DND-41 (cell line): Measurements from ENCODE around the gene DGUOK.

Experiments used
- ATAC-seq: fragments of 200-7000 bp; cut with Tn5 transposase; 3 replicates; pipeline ENCODE4 v1.9.1; 2021; ENCODE audit warnings: low read depth; ENCODE audit not compliant: insufficient read depth
- DNase-seq: peaks from one replicate; pipeline ENCODE4 v3.0.0-alpha.2; 2020
- H2AFZ ChIP-seq: 2 replicates; pipeline ENCODE4 v1.6.0; 2012; ENCODE audit warnings: low read depth, low read length
- H3K27ac ChIP-seq: 2 replicates; pipeline ENCODE4 v1.5.1; 2012; ENCODE audit warnings: low read length, inconsistent platforms
- H3K27me3 ChIP-seq: fragments of 200-600 bp; sonication (generic); 2 replicates; pipeline ENCODE4 v1.6.0; 2012; ENCODE audit warnings: low read length, mild to moderate bottlenecking, inconsistent platforms; ENCODE audit not compliant: insufficient read depth, poor library complexity
- H3K36me3 ChIP-seq: 2 replicates; pipeline ENCODE4 v1.5.1; 2012; ENCODE audit warnings: low read length, inconsistent platforms; ENCODE audit not compliant: insufficient read depth
- H3K4me1 ChIP-seq: 2 replicates; pipeline ENCODE4 v1.5.1; 2012; ENCODE audit warnings: mild to moderate bottlenecking, low read length; ENCODE audit not compliant: insufficient read depth
- H3K4me2 ChIP-seq: 2 replicates; pipeline ENCODE4 v1.6.0; 2012; ENCODE audit warnings: mild to moderate bottlenecking, moderate library complexity, low read length, inconsistent platforms; ENCODE audit not compliant: insufficient read depth
- H3K4me3 ChIP-seq, 2 experiments: fragments of 200-600 bp in 1 of 2; shearing (Covaris generic) in 1 of 2; 2 replicates each; pipeline ENCODE4 v1.5.1; 2012 to 2016; ENCODE audit warnings: inconsistent platforms in 2 of 2, low read length in 2 of 2, mild to moderate bottlenecking in 2 of 2, low read depth in 1 of 2, moderate library complexity in 1 of 2
- H3K79me2 ChIP-seq: 2 replicates; pipeline ENCODE4 v1.6.0; 2012; ENCODE audit warnings: low read length, inconsistent platforms; ENCODE audit not compliant: insufficient read depth
- H3K9ac ChIP-seq: 2 replicates; pipeline ENCODE4 v1.6.0; 2012; ENCODE audit warnings: low read depth, mild to moderate bottlenecking, inconsistent platforms, low read length, moderate library complexity
- H3K9me3 ChIP-seq: 2 replicates; pipeline ENCODE4 v1.5.1; 2012; ENCODE audit warnings: low read length, moderate library complexity, mild to moderate bottlenecking, inconsistent platforms; ENCODE audit not compliant: insufficient read depth, severe bottlenecking
- H4K20me1 ChIP-seq: 2 replicates; pipeline ENCODE4 v1.6.0; 2012; ENCODE audit warnings: low read length; ENCODE audit not compliant: insufficient read depth
- EZH2 ChIP-seq: IDR thresholded peaks from 3 replicates; pipeline ENCODE4 v1.6.1; 2012; ENCODE audit warnings: borderline replicate concordance, low read depth, mild to moderate bottlenecking, moderate library complexity, low read length, inconsistent platforms; ENCODE audit not compliant: severe bottlenecking
- TF ChIP-seq, protein P1 (sequence below): IDR thresholded peaks from 2 replicates; pipeline ENCODE4 v1.5.1; 2012; ENCODE audit warnings: borderline replicate concordance, low read length, moderate library complexity, mild to moderate bottlenecking; ENCODE audit not compliant: poor library complexity, severe bottlenecking; ENCODE audit errors: extremely low read depth

DGUOK gene

DNA sequence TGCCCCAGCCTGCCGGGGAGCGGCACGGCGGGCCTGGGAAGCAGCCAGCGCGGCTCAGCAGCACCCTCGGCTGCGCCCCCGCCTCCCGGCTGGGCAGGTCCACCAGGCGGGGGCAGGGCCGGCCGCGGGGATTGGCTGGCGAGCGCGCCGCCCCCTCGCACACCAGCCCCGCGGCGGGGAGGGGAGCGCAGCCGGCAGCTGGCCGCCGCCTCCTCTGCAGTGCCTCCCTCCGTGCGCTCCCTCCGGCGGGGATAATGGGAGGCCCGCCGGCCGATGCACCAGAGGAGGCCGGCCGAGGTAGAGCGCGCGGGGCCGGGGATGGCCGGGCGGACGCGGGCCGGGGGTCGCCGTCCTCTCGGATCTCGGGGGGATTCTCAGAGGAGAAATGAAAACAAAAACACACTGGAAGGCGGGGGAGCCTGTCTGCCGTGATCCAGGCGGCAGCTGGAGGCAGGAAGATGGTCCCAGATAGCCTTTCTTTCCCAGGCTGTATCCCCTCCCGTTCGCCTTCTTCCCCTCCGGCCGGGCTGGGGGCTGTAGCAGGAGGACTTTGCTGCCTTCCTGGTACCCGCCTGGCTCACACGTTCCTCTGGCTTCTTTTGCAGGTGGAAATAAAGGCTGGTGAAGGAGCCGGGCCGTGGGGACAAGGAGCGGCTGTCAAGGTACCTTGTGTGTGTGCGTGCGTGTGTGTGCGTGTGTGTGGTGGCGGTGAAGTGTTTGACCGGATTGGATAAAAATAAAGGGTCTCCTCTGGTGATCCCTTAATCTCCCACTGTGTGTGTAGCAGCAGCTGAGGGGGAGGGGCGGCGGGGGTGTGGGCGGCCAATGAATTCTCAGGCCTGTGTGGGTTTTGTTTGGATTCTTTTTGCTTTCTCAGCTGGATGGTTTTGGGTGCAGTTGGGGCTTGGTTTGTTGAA is 76.1 kb downstream of the DGUOK start:
- H3K4me3 ChIP-seq: peak overlapping the region; percentile 22 to 68; a peak in 3 of 4 replicates
- H3K79me2 ChIP-seq: peaks cover 91% of the 10 kb centered on the region
- H3K9me3 ChIP-seq: no peaks in the 10 kb centered on the region
- peak overlapping the region; percentile 56 for H3K9ac ChIP-seq
- peak; percentile 82 for DNase-seq
- H3K36me3 ChIP-seq: peaks cover 47% of the 10 kb centered on the region
- ATAC-seq: peak; percentile 97
- H3K4me1 ChIP-seq: peaks cover 20% of the 10 kb centered on the region
- no peak for TF ChIP-seq EZH2
- TF ChIP-seq, protein P1, sequence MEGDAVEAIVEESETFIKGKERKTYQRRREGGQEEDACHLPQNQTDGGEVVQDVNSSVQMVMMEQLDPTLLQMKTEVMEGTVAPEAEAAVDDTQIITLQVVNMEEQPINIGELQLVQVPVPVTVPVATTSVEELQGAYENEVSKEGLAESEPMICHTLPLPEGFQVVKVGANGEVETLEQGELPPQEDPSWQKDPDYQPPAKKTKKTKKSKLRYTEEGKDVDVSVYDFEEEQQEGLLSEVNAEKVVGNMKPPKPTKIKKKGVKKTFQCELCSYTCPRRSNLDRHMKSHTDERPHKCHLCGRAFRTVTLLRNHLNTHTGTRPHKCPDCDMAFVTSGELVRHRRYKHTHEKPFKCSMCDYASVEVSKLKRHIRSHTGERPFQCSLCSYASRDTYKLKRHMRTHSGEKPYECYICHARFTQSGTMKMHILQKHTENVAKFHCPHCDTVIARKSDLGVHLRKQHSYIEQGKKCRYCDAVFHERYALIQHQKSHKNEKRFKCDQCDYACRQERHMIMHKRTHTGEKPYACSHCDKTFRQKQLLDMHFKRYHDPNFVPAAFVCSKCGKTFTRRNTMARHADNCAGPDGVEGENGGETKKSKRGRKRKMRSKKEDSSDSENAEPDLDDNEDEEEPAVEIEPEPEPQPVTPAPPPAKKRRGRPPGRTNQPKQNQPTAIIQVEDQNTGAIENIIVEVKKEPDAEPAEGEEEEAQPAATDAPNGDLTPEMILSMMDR: peak; percentile 36
- H2AFZ ChIP-seq: peak overlapping the region; percentile 19; the same call in 1 of the 2 replicates
- no peaks in the 10 kb centered on the region for H3K27me3 ChIP-seq
- H3K27ac ChIP-seq: peak overlapping the region; percentile 55; the same call in 1 of the 2 replicates
- H4K20me1 ChIP-seq: peaks cover 92% of the 10 kb centered on the region
- H3K4me2 ChIP-seq: peak overlapping the region; percentile 98

DNA sequence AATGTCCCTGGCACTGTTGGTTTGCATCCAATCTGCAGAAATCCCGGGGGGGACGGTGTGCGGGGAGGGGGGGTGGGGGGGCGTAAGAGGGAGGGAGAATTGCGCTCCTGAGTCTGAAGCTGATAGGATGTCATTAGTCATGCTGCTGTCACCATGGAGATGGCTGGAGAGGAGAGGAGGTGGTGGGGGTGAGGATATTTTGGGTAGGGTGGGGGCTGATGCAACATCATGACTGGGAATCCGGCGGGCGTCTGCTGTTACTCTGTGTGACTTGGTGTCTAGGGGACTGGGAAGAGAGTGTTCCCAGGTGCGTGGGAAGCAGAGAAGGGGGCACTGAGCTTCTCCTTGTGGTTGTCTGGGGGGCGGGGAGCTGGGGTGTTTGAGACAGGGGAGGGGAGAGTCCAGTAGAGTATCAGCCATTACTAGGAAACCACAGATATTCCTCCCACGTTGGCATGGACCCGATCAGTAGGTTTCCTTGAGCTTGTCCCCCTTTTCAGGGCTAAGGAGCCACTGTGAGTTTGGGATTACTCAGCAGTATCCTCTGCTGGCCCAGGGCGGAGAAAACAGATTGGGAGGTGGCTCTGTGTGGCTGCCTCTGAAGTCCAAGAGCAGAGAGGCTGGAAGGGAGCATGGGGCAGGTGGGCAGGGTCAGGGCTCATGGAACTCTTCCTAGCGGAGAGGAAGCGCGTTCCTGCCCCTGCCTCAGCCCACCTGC is 77.0 kb downstream of the DGUOK start:
- Histone ChIP-seq H3K4me1 (peaks cover 20% of the 10 kb centered on the region), H3K79me2 (peaks cover 91% of the 10 kb centered on the region), H2AFZ (no peak overlapping the region), H4K20me1 (peaks cover 89% of the 10 kb centered on the region), H3K4me2 (peak overlapping the region; percentile 98; the same call in 1 of the 2 replicates), H3K36me3 (peaks cover 44% of the 10 kb centered on the region), H3K27ac (peak overlapping the region; percentile 9; the same call in 1 of the 2 replicates), H3K4me3 (no peak overlapping the region), H3K9ac (no peak overlapping the region; the same call in 1 of the 2 replicates), H3K9me3 (no peaks in the 10 kb centered on the region), H3K27me3 (no peaks in the 10 kb centered on the region)
- ATAC-seq (no peak), DNase-seq (no peak)
- TF ChIP-seq EZH2: no peak
- TF ChIP-seq, protein P1: no peak

DNA sequence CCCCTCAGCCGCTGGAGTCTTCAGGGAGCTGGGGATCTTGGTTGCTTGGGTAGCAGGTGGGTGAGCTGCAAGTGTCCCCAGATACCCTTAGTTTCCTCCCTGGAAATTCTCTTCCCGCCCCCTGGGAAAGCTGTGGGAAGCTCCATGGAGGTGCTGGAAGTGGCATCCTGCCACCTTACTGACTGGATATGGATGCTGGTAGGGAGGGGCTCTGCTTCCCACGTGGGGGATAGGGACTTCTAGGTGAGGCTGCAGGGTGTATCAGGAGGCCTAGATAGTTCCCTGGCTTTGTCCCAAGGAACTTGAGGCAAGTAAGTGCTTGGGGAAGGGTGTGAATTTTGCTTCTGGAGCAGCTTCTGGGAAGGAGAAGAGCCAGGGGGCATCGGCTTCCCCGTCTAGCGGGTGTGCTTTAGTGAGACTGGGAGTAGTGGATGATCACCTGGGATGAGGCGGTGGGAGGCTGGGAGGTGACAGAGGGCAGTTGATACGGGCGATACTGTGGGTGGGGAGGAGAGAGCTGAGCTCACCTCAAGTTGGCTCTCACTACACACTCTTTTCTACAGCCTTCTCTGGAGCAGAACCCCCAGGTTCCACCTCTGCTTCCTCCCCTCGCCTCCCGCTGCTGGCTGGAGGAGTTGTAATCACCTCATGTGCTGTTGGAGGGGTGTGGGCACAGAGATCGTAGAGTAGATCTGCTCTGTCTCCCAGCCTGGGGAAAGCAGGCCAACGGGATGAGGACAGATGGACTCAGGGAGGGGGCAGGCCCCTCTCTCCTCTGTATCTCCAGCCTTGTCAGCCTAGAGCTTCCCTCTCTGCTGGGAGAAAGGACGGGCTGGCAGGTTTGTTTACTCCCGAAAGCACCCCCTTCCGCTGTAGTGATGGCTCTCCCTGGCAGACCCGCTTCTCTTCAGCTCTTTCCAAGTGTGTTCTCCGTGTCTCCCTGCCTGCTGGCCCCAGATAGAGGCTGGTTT is 77.8 kb downstream of the DGUOK start:
- H3K9ac ChIP-seq: no peak overlapping the region

More for the DNA sequence above, 77.8 kb downstream of the DGUOK start:
- ATAC-seq: no peak
- Histone ChIP-seq H3K9me3 (no peaks in the 10 kb centered on the region), H4K20me1 (peaks cover 88% of the 10 kb centered on the region), H3K79me2 (peaks cover 90% of the 10 kb centered on the region), H3K27ac (peak overlapping the region; percentile 36), H2AFZ (no peak overlapping the region), H3K4me1 (peaks cover 20% of the 10 kb centered on the region), H3K36me3 (peaks cover 46% of the 10 kb centered on the region), H3K4me2 (no peak overlapping the region), H3K27me3 (no peaks in the 10 kb centered on the region), H3K4me3 (no peak overlapping the region)
- DNase-seq: no peak
- TF ChIP-seq, protein P1: no peak
- TF ChIP-seq EZH2: no peak
